Mammary epithelial cell (primary cell): Measurements from ENCODE around the gene SYT9.

ENCODE experiments used
- EZH2 ChIP-seq: IDR thresholded peaks from 2 replicates; pipeline ENCODE4 v1.6.1; 2012; ENCODE audit warnings: low read length, inconsistent platforms, borderline replicate concordance
- TF ChIP-seq, protein P1 (sequence below), 2 donors: IDR thresholded peaks in 1 of 2; conservative IDR thresholded peaks in 1 of 2; 2 replicates each; pipeline ENCODE4 v1.5.1; 2011 to 2012; ENCODE audit warnings: inconsistent platforms in 2 of 2, low read length in 2 of 2, mild to moderate bottlenecking in 2 of 2, control low read depth in 1 of 2, low read depth in 1 of 2; ENCODE audit not compliant: insufficient read depth in 1 of 2; ENCODE audit errors: extremely low read depth in 1 of 2

DNA sequence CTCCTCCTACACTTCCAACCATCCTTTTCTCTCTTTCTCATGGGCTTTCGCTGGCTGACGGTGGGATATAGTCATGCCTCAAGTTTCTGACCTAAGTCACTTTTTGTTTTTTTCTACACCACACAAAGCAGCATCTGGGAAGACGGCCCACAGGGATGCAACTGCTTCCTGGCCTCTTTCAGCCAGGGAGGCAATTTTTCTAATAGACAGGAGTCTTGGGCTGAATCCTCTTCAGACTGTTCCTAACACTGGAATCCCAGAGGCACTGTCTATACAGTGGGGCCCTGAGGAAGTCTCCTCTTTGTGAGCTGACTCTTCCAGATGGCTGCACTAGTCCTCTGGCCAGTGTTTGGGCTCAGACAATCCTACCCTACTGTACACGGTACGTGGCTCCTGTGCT lies 193.9 kb downstream of the SYT9 start:
- TF ChIP-seq, protein P1, sequence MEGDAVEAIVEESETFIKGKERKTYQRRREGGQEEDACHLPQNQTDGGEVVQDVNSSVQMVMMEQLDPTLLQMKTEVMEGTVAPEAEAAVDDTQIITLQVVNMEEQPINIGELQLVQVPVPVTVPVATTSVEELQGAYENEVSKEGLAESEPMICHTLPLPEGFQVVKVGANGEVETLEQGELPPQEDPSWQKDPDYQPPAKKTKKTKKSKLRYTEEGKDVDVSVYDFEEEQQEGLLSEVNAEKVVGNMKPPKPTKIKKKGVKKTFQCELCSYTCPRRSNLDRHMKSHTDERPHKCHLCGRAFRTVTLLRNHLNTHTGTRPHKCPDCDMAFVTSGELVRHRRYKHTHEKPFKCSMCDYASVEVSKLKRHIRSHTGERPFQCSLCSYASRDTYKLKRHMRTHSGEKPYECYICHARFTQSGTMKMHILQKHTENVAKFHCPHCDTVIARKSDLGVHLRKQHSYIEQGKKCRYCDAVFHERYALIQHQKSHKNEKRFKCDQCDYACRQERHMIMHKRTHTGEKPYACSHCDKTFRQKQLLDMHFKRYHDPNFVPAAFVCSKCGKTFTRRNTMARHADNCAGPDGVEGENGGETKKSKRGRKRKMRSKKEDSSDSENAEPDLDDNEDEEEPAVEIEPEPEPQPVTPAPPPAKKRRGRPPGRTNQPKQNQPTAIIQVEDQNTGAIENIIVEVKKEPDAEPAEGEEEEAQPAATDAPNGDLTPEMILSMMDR (conservative IDR thresholded peaks at IDR 0.05 in 1 of 2, IDR thresholded peaks at IDR 0.05 in 1 of 2; ENCODE audit: extremely low read depth in 1 of 2, insufficient read depth in 1 of 2, low read depth in 1 of 2, low read length in 2 of 2) = no peak
- TF ChIP-seq EZH2 = no peak
